Liver (tissue), 3 donors: ENCODE measurements around the gene SGIP1.

Source experiments
- FOXA1 ChIP-seq: IDR thresholded peaks from 2 replicates; pipeline ENCODE4 v1.6.1; 2016; ENCODE audit warnings: antibody characterized with exemption
- GABPA ChIP-seq, 2 donors: IDR thresholded peaks in 1 of 2; conservative IDR thresholded peaks in 1 of 2; 2 replicates each; pipeline ENCODE4 v1.6.1; 2016; ENCODE audit warnings: antibody characterized with exemption in 2 of 2, mild to moderate bottlenecking in 1 of 2, moderate library complexity in 1 of 2
- HNF4A ChIP-seq, 2 donors: conservative IDR thresholded peaks; 2 replicates each; pipeline ENCODE4 v1.6.1; 2016; ENCODE audit warnings: antibody characterized with exemption in 2 of 2, mild to moderate bottlenecking in 2 of 2
- JUND ChIP-seq, 2 donors: IDR thresholded peaks; 2 replicates each; pipeline ENCODE4 v1.6.1; 2016; ENCODE audit warnings: antibody characterized with exemption in 2 of 2
- RAD21 ChIP-seq, 2 donors: IDR thresholded peaks; 2 replicates each; pipeline ENCODE4 v1.6.1; 2016; ENCODE audit warnings: antibody characterized with exemption in 2 of 2, mild to moderate bottlenecking in 2 of 2
- RXRA ChIP-seq, 2 donors: IDR thresholded peaks; 2 replicates each; pipeline ENCODE4 v1.6.1; 2017 to 2018; ENCODE audit warnings: antibody characterized with exemption in 2 of 2, mild to moderate bottlenecking in 1 of 2
- TAF1 ChIP-seq: conservative IDR thresholded peaks from 2 replicates; pipeline ENCODE4 v1.6.1; 2016; ENCODE audit warnings: antibody characterized with exemption, mild to moderate bottlenecking
- YY1 ChIP-seq: IDR thresholded peaks from 2 replicates; pipeline ENCODE4 v1.6.1; 2016; ENCODE audit warnings: antibody characterized with exemption, mild to moderate bottlenecking
- TF ChIP-seq, protein P1 (sequence below): fragments of 150-350 bp; IDR thresholded peaks from 2 replicates; pipeline ENCODE4 v1.5.1; 2017; ENCODE audit warnings: improper control_type of control experiment, low read depth, low read length; ENCODE audit not compliant: missing input control
- TF ChIP-seq, protein P2 (sequence below): IDR thresholded peaks from 2 replicates; pipeline ENCODE4 v1.6.1; 2016; ENCODE audit warnings: antibody characterized with exemption
- TF ChIP-seq, protein P3 (sequence below): IDR thresholded peaks from 2 replicates; pipeline ENCODE4 v1.6.1; 2016; ENCODE audit warnings: antibody characterized with exemption, mild to moderate bottlenecking
- TF ChIP-seq, protein P4 (sequence below): IDR thresholded peaks from 2 replicates; pipeline ENCODE4 v1.6.1; 2016; ENCODE audit warnings: antibody characterized with exemption
- donor health status: healthy.
- donor health status: healthy.

DNA sequence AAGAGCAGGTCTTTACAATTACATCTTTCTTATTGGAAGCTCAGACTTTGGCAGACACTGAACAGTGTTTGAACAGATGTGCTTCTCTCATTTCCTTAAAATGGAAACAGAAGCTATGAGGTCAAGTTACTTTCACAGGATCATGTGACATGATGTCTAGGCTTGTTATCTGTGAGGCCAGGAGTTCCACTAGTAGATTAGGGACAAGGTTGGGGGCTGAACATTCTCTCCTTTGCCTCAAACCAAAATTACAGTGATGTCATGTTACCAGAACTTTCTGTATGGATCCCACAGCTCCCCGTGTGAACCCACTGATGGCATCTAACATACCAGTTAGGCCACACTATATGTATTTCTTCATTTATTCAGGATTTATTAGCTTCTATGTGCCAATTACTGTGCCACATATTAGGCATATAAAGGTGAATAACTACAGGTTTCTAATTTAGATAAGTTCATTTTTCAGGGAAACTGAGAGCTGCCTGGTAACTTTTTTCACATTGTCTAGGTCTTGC is 224.3 kb downstream of the SGIP1 start:
- TF ChIP-seq YY1 (no peak), FOXA1 (no peak), RAD21 (IDR thresholded peaks at IDR 0.05) (no peak), RXRA (IDR thresholded peaks at IDR 0.05) (no peak), HNF4A (conservative IDR thresholded peaks at IDR 0.05) (no peak), TAF1 (no peak), GABPA (IDR thresholded peaks at IDR 0.05 in 1 of 2, conservative IDR thresholded peaks at IDR 0.05 in 1 of 2) (no peak), JUND (IDR thresholded peaks at IDR 0.05) (no peak)
- TF ChIP-seq, protein P1, sequence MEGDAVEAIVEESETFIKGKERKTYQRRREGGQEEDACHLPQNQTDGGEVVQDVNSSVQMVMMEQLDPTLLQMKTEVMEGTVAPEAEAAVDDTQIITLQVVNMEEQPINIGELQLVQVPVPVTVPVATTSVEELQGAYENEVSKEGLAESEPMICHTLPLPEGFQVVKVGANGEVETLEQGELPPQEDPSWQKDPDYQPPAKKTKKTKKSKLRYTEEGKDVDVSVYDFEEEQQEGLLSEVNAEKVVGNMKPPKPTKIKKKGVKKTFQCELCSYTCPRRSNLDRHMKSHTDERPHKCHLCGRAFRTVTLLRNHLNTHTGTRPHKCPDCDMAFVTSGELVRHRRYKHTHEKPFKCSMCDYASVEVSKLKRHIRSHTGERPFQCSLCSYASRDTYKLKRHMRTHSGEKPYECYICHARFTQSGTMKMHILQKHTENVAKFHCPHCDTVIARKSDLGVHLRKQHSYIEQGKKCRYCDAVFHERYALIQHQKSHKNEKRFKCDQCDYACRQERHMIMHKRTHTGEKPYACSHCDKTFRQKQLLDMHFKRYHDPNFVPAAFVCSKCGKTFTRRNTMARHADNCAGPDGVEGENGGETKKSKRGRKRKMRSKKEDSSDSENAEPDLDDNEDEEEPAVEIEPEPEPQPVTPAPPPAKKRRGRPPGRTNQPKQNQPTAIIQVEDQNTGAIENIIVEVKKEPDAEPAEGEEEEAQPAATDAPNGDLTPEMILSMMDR = no peak
- TF ChIP-seq, protein P2, sequence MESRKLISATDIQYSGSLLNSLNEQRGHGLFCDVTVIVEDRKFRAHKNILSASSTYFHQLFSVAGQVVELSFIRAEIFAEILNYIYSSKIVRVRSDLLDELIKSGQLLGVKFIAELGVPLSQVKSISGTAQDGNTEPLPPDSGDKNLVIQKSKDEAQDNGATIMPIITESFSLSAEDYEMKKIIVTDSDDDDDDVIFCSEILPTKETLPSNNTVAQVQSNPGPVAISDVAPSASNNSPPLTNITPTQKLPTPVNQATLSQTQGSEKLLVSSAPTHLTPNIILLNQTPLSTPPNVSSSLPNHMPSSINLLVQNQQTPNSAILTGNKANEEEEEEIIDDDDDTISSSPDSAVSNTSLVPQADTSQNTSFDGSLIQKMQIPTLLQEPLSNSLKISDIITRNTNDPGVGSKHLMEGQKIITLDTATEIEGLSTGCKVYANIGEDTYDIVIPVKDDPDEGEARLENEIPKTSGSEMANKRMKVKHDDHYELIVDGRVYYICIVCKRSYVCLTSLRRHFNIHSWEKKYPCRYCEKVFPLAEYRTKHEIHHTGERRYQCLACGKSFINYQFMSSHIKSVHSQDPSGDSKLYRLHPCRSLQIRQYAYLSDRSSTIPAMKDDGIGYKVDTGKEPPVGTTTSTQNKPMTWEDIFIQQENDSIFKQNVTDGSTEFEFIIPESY = no peak
- TF ChIP-seq, protein P3, sequence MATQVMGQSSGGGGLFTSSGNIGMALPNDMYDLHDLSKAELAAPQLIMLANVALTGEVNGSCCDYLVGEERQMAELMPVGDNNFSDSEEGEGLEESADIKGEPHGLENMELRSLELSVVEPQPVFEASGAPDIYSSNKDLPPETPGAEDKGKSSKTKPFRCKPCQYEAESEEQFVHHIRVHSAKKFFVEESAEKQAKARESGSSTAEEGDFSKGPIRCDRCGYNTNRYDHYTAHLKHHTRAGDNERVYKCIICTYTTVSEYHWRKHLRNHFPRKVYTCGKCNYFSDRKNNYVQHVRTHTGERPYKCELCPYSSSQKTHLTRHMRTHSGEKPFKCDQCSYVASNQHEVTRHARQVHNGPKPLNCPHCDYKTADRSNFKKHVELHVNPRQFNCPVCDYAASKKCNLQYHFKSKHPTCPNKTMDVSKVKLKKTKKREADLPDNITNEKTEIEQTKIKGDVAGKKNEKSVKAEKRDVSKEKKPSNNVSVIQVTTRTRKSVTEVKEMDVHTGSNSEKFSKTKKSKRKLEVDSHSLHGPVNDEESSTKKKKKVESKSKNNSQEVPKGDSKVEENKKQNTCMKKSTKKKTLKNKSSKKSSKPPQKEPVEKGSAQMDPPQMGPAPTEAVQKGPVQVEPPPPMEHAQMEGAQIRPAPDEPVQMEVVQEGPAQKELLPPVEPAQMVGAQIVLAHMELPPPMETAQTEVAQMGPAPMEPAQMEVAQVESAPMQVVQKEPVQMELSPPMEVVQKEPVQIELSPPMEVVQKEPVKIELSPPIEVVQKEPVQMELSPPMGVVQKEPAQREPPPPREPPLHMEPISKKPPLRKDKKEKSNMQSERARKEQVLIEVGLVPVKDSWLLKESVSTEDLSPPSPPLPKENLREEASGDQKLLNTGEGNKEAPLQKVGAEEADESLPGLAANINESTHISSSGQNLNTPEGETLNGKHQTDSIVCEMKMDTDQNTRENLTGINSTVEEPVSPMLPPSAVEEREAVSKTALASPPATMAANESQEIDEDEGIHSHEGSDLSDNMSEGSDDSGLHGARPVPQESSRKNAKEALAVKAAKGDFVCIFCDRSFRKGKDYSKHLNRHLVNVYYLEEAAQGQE = no peak
- TF ChIP-seq, protein P4, sequence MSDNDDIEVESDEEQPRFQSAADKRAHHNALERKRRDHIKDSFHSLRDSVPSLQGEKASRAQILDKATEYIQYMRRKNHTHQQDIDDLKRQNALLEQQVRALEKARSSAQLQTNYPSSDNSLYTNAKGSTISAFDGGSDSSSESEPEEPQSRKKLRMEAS = no peak
